ENCODE data around the gene PBX4. TPM values are rescaled to one million over a fixed set of nuclear protein-coding genes. Genes with fewer than 3 reads are reported as not detected.

Gene PBX4
- total and polyA plus RNA-seq, 2 donors (not counting 1 experiment from before 2014, with no cell fraction given): 11.7 TPM

- CTCF ChIA-PET: interaction anchor here (0.6 to 7.5 kb wide), 10 partner anchors 8 to 428 kb away, joined by 3 to 88 read pairs (median 5); partner anchors contain the start of genes ATP13A1 and GMIP
- no peak for ATAC-seq (ENCODE audit: low read depth)
Observed at GRCh38 chr19:19530889-19531288, 87.6 kb downstream of the PBX4 start.

More at GRCh38 chr19:19530889-19531288, 87.6 kb downstream of the PBX4 start:
- H3K9me3 Mint-ChIP-seq (ENCODE audit: insufficient read depth): no peaks in the 10 kb centered on the region
- peaks cover 11% of the 10 kb centered on the region for H3K4me1 Mint-ChIP-seq
- Histone ChIP-seq H4K20me1 (ENCODE audit: control insufficient read depth, insufficient read depth, low read length, poor library complexity, severe bottlenecking) (peaks cover 15% of the 10 kb centered on the region), H3K9me3 (ENCODE audit: control extremely low read depth in 1 of 3, control insufficient read depth in 2 of 3, insufficient read depth in 1 of 3, low read length in 2 of 3) (peaks cover 0 to 3% (median 0%) of the 10 kb centered on the region in 3 donors), H3K4me3 (ENCODE audit: control extremely low read depth in 1 of 5, extremely low read depth in 1 of 5, insufficient read depth in 1 of 5, low read depth in 2 of 5, low read length in 4 of 5) (no peak overlapping the region), H3K36me3 (replicated peaks in 1 of 2; ENCODE audit: control extremely low read depth in 1 of 2, control insufficient read depth in 1 of 2, extremely low read depth in 1 of 2, insufficient read depth in 2 of 2, low read length in 1 of 2) (peaks cover 0 to 22% of the 10 kb centered on the region in 2 experiments), H3K27me3 (replicated peaks in 1 of 4; ENCODE audit: control extremely low read depth in 1 of 4, control insufficient read depth in 3 of 4, insufficient read depth in 4 of 4, low read length in 3 of 4) (no peaks in the 10 kb centered on the region), H3K9ac (ENCODE audit: low read length) (no peak overlapping the region), H3K4me2 (replicated peaks; ENCODE audit: low read depth, low read length, poor library complexity, severe bottlenecking) (no peak overlapping the region), H3K27ac (ENCODE audit: low read length in 2 of 2) (no peak overlapping the region), H3K4me1 (ENCODE audit: control insufficient read depth in 2 of 2, insufficient read depth in 2 of 2, low read length in 2 of 2) (peaks cover 11 to 22% of the 10 kb centered on the region in 2 donors), H2AFZ (ENCODE audit: insufficient read depth, low read depth, low read length, poor library complexity, severe bottlenecking) (no peak overlapping the region), H3K79me2 (ENCODE audit: control insufficient read depth, insufficient read depth, low read length) (peaks cover 11% of the 10 kb centered on the region)
- 90% methylated on average over 4 of the region's 4 CpGs for WGBS (ENCODE audit: insufficient coverage)
- no peaks in the 10 kb centered on the region for H3K27me3 Mint-ChIP-seq
- intact Hi-C loops (cut with micrococcal nuclease): no loop called here
- no peak for TF ChIP-seq EZH2 (IDR thresholded peaks at IDR 0.05; ENCODE audit: borderline replicate concordance, insufficient read depth, low read depth, low read length, poor library complexity, severe bottlenecking)
- no peak for TF ChIP-seq CTCF (IDR thresholded peaks at IDR 0.05)
- DNase-seq: no peak
- no peak overlapping the region for H3K4me3 Mint-ChIP-seq
- peak overlapping the region; percentile 26 for H3K27ac Mint-ChIP-seq
- POLR2A ChIA-PET: interaction anchor here (0.6 kb wide), 1 partner anchor 14 kb away, joined by 5 read pairs; no protein-coding TSS in a partner anchor
